ENCODE data around the gene SCNN1B. TPM values are rescaled to one million over a fixed set of nuclear protein-coding genes. Genes with fewer than 3 reads are reported as not detected.

SCNN1B gene
- total and polyA plus RNA-seq, 8 donors, result 0.47 to 2.3 (median 1.0) TPM

Other genes starting within 250 kb of the SCNN1B start
- 1 to 10 TPM; 4.6 to 10.0 (median 5.7) TPM for gene USP31, start 152.8 kb upstream of the SCNN1B start, total RNA-seq
- 1 to 10 TPM; 1.9 to 6.0 TPM for gene USP31, start 152.8 kb upstream of the SCNN1B start, polyA plus RNA-seq
- 1 to 10 TPM in 5 of 6 donors, under 1 TPM in 1; 0.60 to 8.9 (median 2.4) TPM for gene SCNN1G, start 119.6 kb upstream of the SCNN1B start, total RNA-seq
- 1 to 10 TPM; 4.8 to 6.2 TPM for gene SCNN1G, start 119.6 kb upstream of the SCNN1B start, polyA plus RNA-seq
- gene COG7, start 150.9 kb downstream of the SCNN1B start, total RNA-seq, result 10 to 100 TPM in 1 of 6 donors, 1 to 10 TPM in 5; 5.9 to 13.6 (median 8.0) TPM
- gene COG7, start 150.9 kb downstream of the SCNN1B start, polyA plus RNA-seq, result 10 to 100 TPM; 21.8 to 34.0 TPM
- 10 to 100 TPM; 47.4 to 93.3 (median 83.2) TPM for gene GGA2, start 208.2 kb downstream of the SCNN1B start, total RNA-seq
- 10 to 100 TPM; 42.4 to 53.3 TPM for gene GGA2, start 208.2 kb downstream of the SCNN1B start, polyA plus RNA-seq

Data from pancreas (tissue), 8 donors.